ENCODE results near the gene PAPPA. TPM values are rescaled to one million over a fixed set of nuclear protein-coding genes. Genes with fewer than 3 reads are reported as not detected.

Gene PAPPA
- total and polyA plus RNA-seq, 5 donors, result 0.59 to 7.0 (median 2.1) TPM

- DNase-seq, result no peak
- WGBS, result 83% methylated on average over 5 of the region's 5 CpGs
- no peaks in the 10 kb centered on the region for H3K9me3 ChIP-seq (ENCODE audit: control insufficient read depth, low read length)
- H3K27ac ChIP-seq (ENCODE audit: low read length), result no peak overlapping the region
- intact Hi-C loops (cut with DNase I), result no loop called here
- H3K4me3 ChIP-seq (ENCODE audit: low read length), result no peak overlapping the region
- ATAC-seq, result no peak
- H3K4me1 ChIP-seq (ENCODE audit: control insufficient read depth, insufficient read depth, low read length), result no peaks in the 10 kb centered on the region
- no peaks in the 10 kb centered on the region for H3K27me3 ChIP-seq (ENCODE audit: control insufficient read depth, insufficient read depth)
Measured at GRCh38 chr9:116137581-116137980, 16.0 kb upstream of the PAPPA start.

GRCh38 chr9:116141864-116142561, 11.6 kb upstream of the PAPPA start:
- WGBS, result 57% methylated on average over 6 of the region's 6 CpGs

GRCh38 chr9:116142706-116143492, 10.7 kb upstream of the PAPPA start:
- WGBS, result 87% methylated on average over 5 of the region's 5 CpGs
- intact Hi-C loops (cut with DNase I), result no loop called here
- Histone ChIP-seq H3K4me1 (ENCODE audit: control insufficient read depth, insufficient read depth, low read length) (no peaks in the 10 kb centered on the region), H3K27me3 (ENCODE audit: control insufficient read depth, insufficient read depth) (no peaks in the 10 kb centered on the region), H3K9me3 (ENCODE audit: control insufficient read depth, low read length) (no peaks in the 10 kb centered on the region), H3K27ac (ENCODE audit: low read length) (no peak overlapping the region), H3K4me3 (ENCODE audit: low read length) (no peak overlapping the region)
- ATAC-seq (no peak), DNase-seq (no peak)

More at GRCh38 chr9:116141864-116142561, 11.6 kb upstream of the PAPPA start:
- Histone ChIP-seq H3K27me3 (ENCODE audit: control insufficient read depth, insufficient read depth) (no peaks in the 10 kb centered on the region), H3K27ac (ENCODE audit: low read length) (no peak overlapping the region), H3K9me3 (ENCODE audit: control insufficient read depth, low read length) (no peaks in the 10 kb centered on the region), H3K4me3 (ENCODE audit: low read length) (no peak overlapping the region), H3K4me1 (ENCODE audit: control insufficient read depth, insufficient read depth, low read length) (no peaks in the 10 kb centered on the region)
- ATAC-seq, result no peak
- peak; percentile 35 to 48 (median 42) for DNase-seq
- intact Hi-C loops (cut with DNase I), result no loop called here

DNA sequence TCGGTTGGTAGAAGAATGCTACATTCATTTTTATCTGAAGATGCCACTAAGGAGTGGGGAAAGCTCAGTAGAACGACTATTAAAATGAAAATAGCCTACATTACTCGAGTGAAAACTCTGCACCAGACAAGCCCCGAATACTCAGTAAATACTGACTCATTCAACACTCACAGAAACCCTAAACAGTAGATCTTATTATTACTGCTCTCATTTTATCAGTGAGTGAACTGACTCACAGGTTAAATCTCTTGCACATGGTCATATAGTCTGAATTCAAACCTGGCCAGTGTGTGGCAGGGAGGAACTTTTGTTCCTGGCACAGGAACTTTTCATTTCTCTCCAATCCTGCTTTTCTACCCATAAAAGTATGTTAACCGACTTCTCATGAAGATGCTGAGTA, 9.6 kb upstream of the PAPPA start:
- DNase-seq (no peak), ATAC-seq (no peak)
- Histone ChIP-seq H3K27me3 (ENCODE audit: control insufficient read depth, insufficient read depth) (no peaks in the 10 kb centered on the region), H3K27ac (ENCODE audit: low read length) (no peak overlapping the region), H3K4me1 (ENCODE audit: control insufficient read depth, insufficient read depth, low read length) (no peaks in the 10 kb centered on the region), H3K9me3 (ENCODE audit: control insufficient read depth, low read length) (no peaks in the 10 kb centered on the region), H3K4me3 (ENCODE audit: low read length) (no peak overlapping the region)
- intact Hi-C loops (cut with DNase I), result no loop called here
- WGBS, result 65% methylated on average over 5 of the region's 5 CpGs

DNA sequence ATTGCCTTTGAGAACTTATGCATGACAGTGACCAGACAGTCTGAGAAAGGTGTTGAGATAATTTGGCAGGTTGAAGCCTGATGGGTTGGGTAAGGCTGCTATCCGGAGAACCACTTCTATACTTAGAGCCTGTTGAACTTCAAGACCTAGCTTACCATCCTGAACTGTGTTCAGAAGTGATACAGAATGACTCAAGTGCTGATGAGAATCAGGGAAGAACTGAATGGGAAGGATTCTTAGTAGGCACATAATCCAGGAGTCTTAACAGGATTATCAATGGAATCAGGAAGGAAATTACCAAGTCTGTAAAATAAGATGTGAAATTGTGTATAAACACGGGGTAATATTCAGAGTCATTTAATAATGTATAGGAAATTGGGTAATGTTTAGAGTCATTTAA, 9.0 kb upstream of the PAPPA start:
- no peaks in the 10 kb centered on the region for H3K4me1 ChIP-seq (ENCODE audit: control insufficient read depth, insufficient read depth, low read length)
- no peak overlapping the region for H3K27ac ChIP-seq (ENCODE audit: low read length)
- intact Hi-C loops (cut with DNase I), result no loop called here
- H3K4me3 ChIP-seq (ENCODE audit: low read length), result no peak overlapping the region
- no peaks in the 10 kb centered on the region for H3K9me3 ChIP-seq (ENCODE audit: control insufficient read depth, low read length)
- DNase-seq (no peak), ATAC-seq (no peak)
- H3K27me3 ChIP-seq (ENCODE audit: control insufficient read depth, insufficient read depth), result no peaks in the 10 kb centered on the region
- WGBS, result 67% methylated on average over 2 of the region's 2 CpGs

GRCh38 chr9:116145036-116145435, 8.6 kb upstream of the PAPPA start:
- intact Hi-C loops (cut with DNase I), result no loop called here
- H3K27me3 ChIP-seq (ENCODE audit: control insufficient read depth, insufficient read depth), result no peaks in the 10 kb centered on the region
- no peak for ATAC-seq
- no peak overlapping the region for H3K4me3 ChIP-seq (ENCODE audit: low read length)
- no peak for DNase-seq
- H3K27ac ChIP-seq (ENCODE audit: low read length), result no peak overlapping the region
- no peaks in the 10 kb centered on the region for H3K9me3 ChIP-seq (ENCODE audit: control insufficient read depth, low read length)
- H3K4me1 ChIP-seq (ENCODE audit: control insufficient read depth, insufficient read depth, low read length), result no peaks in the 10 kb centered on the region

- ATAC-seq (no peak), DNase-seq (no peak)
- Histone ChIP-seq H3K27ac (ENCODE audit: low read length) (no peak overlapping the region), H3K4me3 (ENCODE audit: low read length) (no peak overlapping the region), H3K4me1 (ENCODE audit: control insufficient read depth, insufficient read depth, low read length) (no peaks in the 10 kb centered on the region), H3K27me3 (ENCODE audit: control insufficient read depth, insufficient read depth) (no peaks in the 10 kb centered on the region), H3K9me3 (ENCODE audit: control insufficient read depth, low read length) (no peaks in the 10 kb centered on the region)
- intact Hi-C loops (cut with DNase I), result no loop called here
- WGBS, result 72% methylated on average over 4 of the region's 4 CpGs
Measured at GRCh38 chr9:116147821-116148220, 5.8 kb upstream of the PAPPA start.

GRCh38 chr9:116149844-116150243, 3.7 kb upstream of the PAPPA start:
- no peaks in the 10 kb centered on the region for H3K9me3 ChIP-seq (ENCODE audit: control insufficient read depth, low read length)
- 32% methylated on average over 4 of the region's 4 CpGs for WGBS
- H3K27me3 ChIP-seq (ENCODE audit: control insufficient read depth, insufficient read depth), result no peaks in the 10 kb centered on the region
- intact Hi-C loops (cut with DNase I), result loop anchor here (5.0 to 10.0 kb wide), 6 partner anchors 335 to 515 kb away; no protein-coding TSS in a partner anchor
- H3K4me1 ChIP-seq (ENCODE audit: control insufficient read depth, insufficient read depth, low read length), result no peaks in the 10 kb centered on the region
- H3K27ac ChIP-seq (ENCODE audit: low read length), result no peak overlapping the region
- DNase-seq, result no peak
- peak in 1 of 2 donors; percentile 49 for ATAC-seq
- no peak overlapping the region for H3K4me3 ChIP-seq (ENCODE audit: low read length)

DNA sequence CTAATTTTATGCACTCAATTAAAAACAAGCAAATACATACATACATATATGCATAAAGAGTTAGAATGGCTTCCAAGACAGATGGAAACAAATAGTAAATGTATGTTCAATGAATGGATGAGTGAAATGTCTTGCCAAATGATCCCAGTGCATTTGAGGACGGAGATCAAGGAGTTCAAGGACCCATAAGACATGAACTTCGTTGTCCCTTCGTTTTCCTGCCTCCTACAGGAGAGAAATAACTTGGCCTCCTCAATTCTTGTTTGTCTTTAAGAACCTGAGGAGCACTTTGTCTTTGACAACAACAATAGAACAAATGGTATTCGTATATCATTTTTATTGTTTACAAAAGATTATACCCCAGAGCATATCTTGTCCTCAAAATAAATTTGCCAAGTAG, 2.4 kb upstream of the PAPPA start:
- DNase-seq, result no peak
- no peak overlapping the region for H3K4me3 ChIP-seq (ENCODE audit: low read length)
- ATAC-seq, result no peak
- H3K9me3 ChIP-seq (ENCODE audit: control insufficient read depth, low read length), result no peaks in the 10 kb centered on the region
- H3K4me1 ChIP-seq (ENCODE audit: control insufficient read depth, insufficient read depth, low read length), result no peaks in the 10 kb centered on the region
- WGBS, result 68% methylated on average over 4 of the region's 4 CpGs
- intact Hi-C loops (cut with DNase I), result loop anchor here (5.0 to 10.0 kb wide), 6 partner anchors 334 to 514 kb away; no protein-coding TSS in a partner anchor
- H3K27ac ChIP-seq (ENCODE audit: low read length), result no peak overlapping the region
- no peaks in the 10 kb centered on the region for H3K27me3 ChIP-seq (ENCODE audit: control insufficient read depth, insufficient read depth)

DNA sequence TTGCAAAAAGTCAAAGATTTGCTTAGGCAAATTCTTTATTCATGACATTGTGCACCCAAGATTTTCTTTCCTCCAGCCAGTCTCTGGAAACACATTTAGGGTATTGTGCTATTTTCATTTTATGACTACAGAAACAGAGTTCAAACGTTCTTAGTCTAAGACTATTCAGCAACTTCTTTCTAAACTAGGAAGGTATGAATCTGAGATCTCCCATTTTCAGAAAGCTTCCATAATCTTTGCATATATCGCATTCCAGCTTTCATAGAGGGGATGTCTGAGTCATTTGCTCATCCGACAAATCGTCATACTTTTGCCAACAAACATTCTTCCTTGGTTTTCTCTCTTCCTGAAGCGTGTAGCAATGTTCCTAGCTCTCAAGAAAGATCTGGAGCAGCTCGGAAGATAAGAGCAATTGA, 1.6 kb upstream of the PAPPA start:
- WGBS, result 23% methylated on average over 6 of the region's 6 CpGs
- H3K27me3 ChIP-seq (ENCODE audit: control insufficient read depth, insufficient read depth), result no peaks in the 10 kb centered on the region
- H3K4me1 ChIP-seq (ENCODE audit: control insufficient read depth, insufficient read depth, low read length), result no peaks in the 10 kb centered on the region
- H3K4me3 ChIP-seq (ENCODE audit: low read length), result no peak overlapping the region
- ATAC-seq (no peak), DNase-seq (no peak)
- no peaks in the 10 kb centered on the region for H3K9me3 ChIP-seq (ENCODE audit: control insufficient read depth, low read length)
- no peak overlapping the region for H3K27ac ChIP-seq (ENCODE audit: low read length)
- intact Hi-C loops (cut with DNase I), result loop anchor here (5.0 to 10.0 kb wide), 6 partner anchors 333 to 513 kb away; no protein-coding TSS in a partner anchor

DNA sequence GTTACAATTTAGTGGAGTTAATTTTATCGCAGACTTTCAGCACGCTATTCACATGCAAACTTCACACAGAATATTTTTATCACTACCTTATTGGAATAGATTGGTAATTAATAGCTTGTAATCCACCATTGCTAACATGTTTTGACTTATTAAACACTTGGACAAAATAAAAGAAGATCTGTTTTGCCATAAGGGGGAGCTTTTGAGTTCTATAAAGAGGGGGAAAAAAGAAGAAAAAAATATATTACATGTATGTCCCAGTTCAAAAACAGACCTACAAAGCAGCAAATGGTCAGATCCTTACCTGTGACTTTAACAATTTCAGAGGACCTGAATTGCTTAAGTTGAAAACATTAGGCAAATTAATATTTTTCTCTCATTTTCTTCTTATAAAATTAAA, 1.2 kb upstream of the PAPPA start:
- peaks cover under 1% of the 10 kb centered on the region for H3K4me1 ChIP-seq (ENCODE audit: control insufficient read depth, insufficient read depth, low read length)
- H3K4me3 ChIP-seq (ENCODE audit: low read length), result no peak overlapping the region
- WGBS, result 34% methylated on average over 2 of the region's 2 CpGs
- no peaks in the 10 kb centered on the region for H3K9me3 ChIP-seq (ENCODE audit: control insufficient read depth, low read length)
- intact Hi-C loops (cut with DNase I), result loop anchor here (5.0 to 10.0 kb wide), 6 partner anchors 332 to 512 kb away; no protein-coding TSS in a partner anchor
- no peak overlapping the region for H3K27ac ChIP-seq (ENCODE audit: low read length)
- no peak for DNase-seq
- no peaks in the 10 kb centered on the region for H3K27me3 ChIP-seq (ENCODE audit: control insufficient read depth, insufficient read depth)
- no peak for ATAC-seq
